GM21825 (cell line): ENCODE results near the gene ALDOA.
"Not testable (repeated sequence)": the region's sequence is repeated elsewhere in the genome, so short reads cannot be mapped to it uniquely, and the experiment has no call there.

ENCODE experiments used
- ATAC-seq: cut with Tn5 transposase; IDR thresholded peaks from one replicate; pipeline ENCODE4 v1.9.1; 2021; ENCODE audit warnings: mild to moderate bottlenecking, moderate library complexity; ENCODE audit not compliant: unreplicated experiment

The ALDOA gene

DNA sequence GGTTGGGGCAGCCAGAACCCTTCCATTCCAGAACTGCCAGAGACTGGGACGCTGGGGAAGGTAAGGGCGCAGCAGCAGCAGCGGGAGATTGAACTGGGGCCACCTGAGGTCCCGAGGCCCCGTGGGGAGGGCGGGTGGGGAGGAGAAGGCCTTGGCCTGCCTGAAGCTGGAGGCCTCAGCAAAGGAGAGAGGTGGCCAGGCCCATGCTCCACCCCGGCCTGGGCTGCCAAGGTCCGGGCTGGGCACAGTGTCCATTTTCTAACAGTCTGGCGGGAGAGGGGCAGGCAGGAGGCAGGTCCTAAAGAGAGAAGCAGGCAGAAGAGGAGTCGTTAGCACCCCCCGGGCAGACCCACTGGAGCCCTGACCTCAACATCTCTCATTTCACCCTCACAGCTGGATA, 48.9 kb downstream of the ALDOA start:
- ATAC-seq = no peak

GRCh38 chr16:30114833-30115232, 49.3 kb downstream of the ALDOA start:
- not testable (repeated sequence) for ATAC-seq

DNA sequence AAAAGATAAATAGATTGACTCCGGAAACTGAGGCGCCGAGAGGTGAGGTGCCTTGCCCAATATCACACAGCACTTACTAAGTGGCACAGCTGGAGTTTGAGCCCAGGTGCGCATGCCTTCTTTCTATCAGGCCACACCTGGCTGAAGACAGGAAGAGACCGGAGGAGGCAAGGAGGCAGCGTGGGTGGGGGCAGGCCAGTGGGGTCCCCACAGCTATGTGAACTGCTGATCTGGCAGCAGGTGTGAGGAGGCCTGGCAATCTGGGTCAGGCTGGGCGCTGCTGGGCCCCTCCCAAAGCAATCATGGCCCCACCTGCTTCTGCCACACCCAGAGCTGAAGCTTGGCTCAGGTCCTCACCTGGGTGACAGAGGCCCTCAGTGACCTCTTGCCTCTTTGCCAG, 49.7 kb downstream of the ALDOA start:
- no peak for ATAC-seq

DNA sequence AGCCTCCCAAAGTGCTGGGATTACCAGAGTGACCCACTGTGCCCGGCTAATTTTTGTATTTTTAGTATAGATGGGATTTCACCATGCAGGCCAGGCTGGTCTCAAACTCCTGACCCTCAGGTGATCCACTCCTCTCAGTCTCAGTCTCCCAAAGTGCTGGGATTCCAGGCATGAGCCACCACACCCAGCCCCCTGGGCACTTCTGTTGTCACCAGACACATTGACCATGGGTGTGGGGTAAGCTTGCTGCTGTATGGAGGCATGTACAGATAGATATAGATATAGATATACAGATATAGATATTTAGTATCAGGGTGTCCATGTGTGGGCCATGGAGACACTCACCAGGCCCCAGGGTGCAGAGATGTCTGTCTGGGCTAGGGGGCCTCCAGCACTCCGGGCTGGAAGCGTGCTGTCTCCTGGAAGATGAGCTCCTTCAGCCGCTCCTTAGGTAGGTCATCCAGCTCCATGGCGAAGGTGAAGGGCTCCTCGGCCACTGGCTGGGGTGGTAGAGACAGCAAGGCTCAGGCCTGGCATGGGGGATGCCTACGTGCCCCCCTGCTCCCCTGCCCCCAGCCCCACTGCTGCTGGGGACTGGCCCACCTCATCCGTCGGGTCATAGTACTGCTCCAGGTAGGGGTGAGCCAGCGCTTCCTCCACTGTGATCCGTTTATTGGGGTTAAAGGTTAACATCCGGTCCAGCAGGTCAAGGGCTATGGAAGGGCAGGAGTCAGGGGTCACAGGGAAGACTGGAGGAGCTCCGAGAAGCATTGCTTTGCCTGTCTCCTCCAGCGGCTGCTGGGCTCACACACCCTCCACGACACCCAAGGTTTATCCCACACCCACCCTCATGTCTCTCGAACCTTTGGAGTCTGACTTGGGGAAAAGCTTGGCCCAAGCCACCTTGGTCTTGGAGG, 51.0 kb downstream of the ALDOA start:
- ATAC-seq = no peak

- no peak for ATAC-seq
These were observed 52.2 kb downstream of the ALDOA start for GRCh38 chr16:30117768-30118167.

GRCh38 chr16:30119428-30119827, 53.9 kb downstream of the ALDOA start:
- no peak for ATAC-seq
